Neuronal stem cell (in vitro differentiated cells): ENCODE data around the gene LCN9.
A peak's percentile ranks its signal among the peaks of the same experiment; 100 is the strongest.

Source experiments
- DNase-seq: peaks from one replicate; pipeline ENCODE4 v3.0.0-alpha.2; 2013; ENCODE audit warnings: low spot score
- H2AFZ ChIP-seq: one replicate; pipeline ENCODE4 v1.6.1; 2013; ENCODE audit warnings: mild to moderate bottlenecking, low read length, inconsistent platforms
- H2AK5ac ChIP-seq: 2 replicates; pipeline ENCODE4 v1.6.1; 2013; ENCODE audit warnings: low read depth, mild to moderate bottlenecking, inconsistent platforms, low read length, moderate library complexity, mixed read lengths
- H2BK120ac ChIP-seq: 2 replicates; pipeline ENCODE4 v1.6.1; 2013; ENCODE audit warnings: low read depth, mild to moderate bottlenecking, inconsistent platforms, low read length, moderate library complexity, mixed read lengths
- H2BK12ac ChIP-seq: one replicate; pipeline ENCODE4 v1.6.1; 2013; ENCODE audit warnings: low read length, inconsistent platforms
- H2BK15ac ChIP-seq: 2 replicates; pipeline ENCODE4 v1.6.1; 2013; ENCODE audit warnings: mild to moderate bottlenecking, low read length, inconsistent platforms, mixed read lengths
- H2BK5ac ChIP-seq: one replicate; pipeline ENCODE4 v1.6.1; 2013; ENCODE audit warnings: inconsistent platforms, mild to moderate bottlenecking, low read length, moderate library complexity
- H3K14ac ChIP-seq: one replicate; pipeline ENCODE4 v1.6.1; 2013; ENCODE audit warnings: low read length, inconsistent platforms
- H3K18ac ChIP-seq: 2 replicates; pipeline ENCODE4 v1.6.1; 2013; ENCODE audit warnings: low read length, inconsistent platforms
- H3K23ac ChIP-seq: 2 replicates; pipeline ENCODE4 v1.6.1; 2013; ENCODE audit warnings: low read depth, mild to moderate bottlenecking, mixed read lengths, low read length, inconsistent platforms; ENCODE audit not compliant: poor library complexity
- H3K27ac ChIP-seq: replicated peaks from 3 replicates; pipeline ENCODE4 v1.5.1; 2013; ENCODE audit warnings: low read length, inconsistent platforms
- H3K27me3 ChIP-seq, 3 experiments: 2 replicates each; pipeline ENCODE4 v1.6.1; 2013; ENCODE audit warnings: low read length in 3 of 3, mild to moderate bottlenecking in 2 of 3, inconsistent platforms in 1 of 3, low read depth in 1 of 3, mixed read lengths in 1 of 3, moderate library complexity in 1 of 3; ENCODE audit not compliant: control insufficient read depth in 3 of 3, insufficient read depth in 3 of 3
- H3K36me3 ChIP-seq, 2 donors: replicated peaks in 1 of 2; 2 replicates each; pipeline ENCODE4 v1.6.1; 2013; ENCODE audit warnings: low read length in 2 of 2; ENCODE audit not compliant: control insufficient read depth in 2 of 2, insufficient read depth in 2 of 2
- H3K4ac ChIP-seq: 2 replicates; pipeline ENCODE4 v1.6.1; 2013; ENCODE audit warnings: inconsistent platforms, mild to moderate bottlenecking, low read length, moderate library complexity
- H3K4me1 ChIP-seq, 2 donors: 1 replicate in 1 of 2; 2 replicates in 1 of 2; pipeline ENCODE4 v1.6.1; 2013; ENCODE audit warnings: low read length in 2 of 2, low read depth in 1 of 2; ENCODE audit not compliant: control insufficient read depth in 2 of 2, insufficient read depth in 1 of 2
- H3K4me2 ChIP-seq: one replicate; pipeline ENCODE4 v1.6.1; 2013; ENCODE audit warnings: mild to moderate bottlenecking, low read length, inconsistent platforms; ENCODE audit not compliant: insufficient read depth, poor library complexity, severe bottlenecking
- H3K4me3 ChIP-seq, 2 donors: 2 replicates each; pipeline ENCODE4 v1.5.1; 2013; ENCODE audit warnings: low read length in 2 of 2, mild to moderate bottlenecking in 2 of 2, inconsistent platforms in 1 of 2, moderate library complexity in 1 of 2
- H3K79me1 ChIP-seq: one replicate; pipeline ENCODE4 v1.6.1; 2013; ENCODE audit warnings: low read depth, mild to moderate bottlenecking, inconsistent platforms, low read length, moderate library complexity
- H3K9ac ChIP-seq: one replicate; pipeline ENCODE4 v1.6.1; 2013; ENCODE audit warnings: mild to moderate bottlenecking, low read depth, low read length, inconsistent platforms; ENCODE audit not compliant: poor library complexity
- H3K9me3 ChIP-seq, 2 donors: replicated peaks in 1 of 2; 2 replicates each; pipeline versions ENCODE3 to v1.6.1; 2013; ENCODE audit warnings: low read length in 2 of 2, mild to moderate bottlenecking in 2 of 2, inconsistent platforms in 1 of 2, low read depth in 1 of 2, mixed read lengths in 1 of 2, moderate library complexity in 1 of 2; ENCODE audit not compliant: control insufficient read depth in 2 of 2, insufficient read depth in 1 of 2
- H4K8ac ChIP-seq: one replicate; pipeline ENCODE4 v1.6.1; 2013; ENCODE audit warnings: low read depth, mild to moderate bottlenecking, inconsistent platforms, low read length, moderate library complexity
- H4K91ac ChIP-seq: one replicate; pipeline ENCODE4 v1.6.1; 2013; ENCODE audit warnings: low read length, low read depth, mild to moderate bottlenecking, inconsistent platforms; ENCODE audit not compliant: poor library complexity
- WGBS, 2 donors: extraction: QIAGEN DNeasy Blood & Tissue Kit; methylation state at CpG; one replicate each; pipeline ENCODE4 v1.1.7; 2013; ENCODE audit warnings: missing lambda C conversion rate in 2 of 2, mixed read lengths in 1 of 2; ENCODE audit not compliant: insufficient read length in 2 of 2, insufficient replicate concordance in 1 of 2; ENCODE audit errors: extremely low coverage in 2 of 2; 5-methylcytosine and 5-hydroxymethylcytosine counted together

LCN9 gene

GRCh38 chr9:135698767-135699166 is 35.7 kb downstream of the LCN9 start:
- H3K79me1 ChIP-seq = no peaks in the 10 kb centered on the region
- no peaks in the 10 kb centered on the region for H3K4me1 ChIP-seq
- H3K9ac ChIP-seq = no peak overlapping the region
- H2BK5ac ChIP-seq = no peak overlapping the region
- H3K9me3 ChIP-seq = no peaks in the 10 kb centered on the region
- H3K23ac ChIP-seq = no peak overlapping the region
- no peak overlapping the region for H2AK5ac ChIP-seq
- no CpG with 5 or more reads among the region's 19 CpGs for WGBS, 2 donors
- no peak overlapping the region for H4K91ac ChIP-seq
- no peak overlapping the region for H3K27ac ChIP-seq
- no peaks in the 10 kb centered on the region for H3K36me3 ChIP-seq
- DNase-seq = no peak
- H3K27me3 ChIP-seq = peaks cover 0 to 43% (median 11%) of the 10 kb centered on the region in 3 experiments
- H3K4ac ChIP-seq = no peak overlapping the region
- no peak overlapping the region for H2BK120ac ChIP-seq
- H3K4me2 ChIP-seq = no peak overlapping the region
- no peak overlapping the region for H2BK15ac ChIP-seq
- H2AFZ ChIP-seq = no peak overlapping the region
- no peak overlapping the region for H3K18ac ChIP-seq
- no peak overlapping the region for H4K8ac ChIP-seq
- H3K14ac ChIP-seq = no peak overlapping the region
- no peak overlapping the region for H3K4me3 ChIP-seq
- no peak overlapping the region for H2BK12ac ChIP-seq

- H3K79me1 ChIP-seq = no peaks in the 10 kb centered on the region
- H3K4ac ChIP-seq = no peak within 1 kb of the TSS
- no peak within 1 kb of the TSS for H2BK120ac ChIP-seq
- no peak within 1 kb of the TSS for H2BK12ac ChIP-seq
- no peak within 1 kb of the TSS for H4K8ac ChIP-seq
- H4K91ac ChIP-seq = no peak within 1 kb of the TSS
- no peak within 1 kb of the TSS for H3K9ac ChIP-seq
- H3K4me2 ChIP-seq = no peak within 1 kb of the TSS
- WGBS, 2 donors = no CpG with 5 or more reads among the region's 30 CpGs
- no peak within 1 kb of the TSS for H3K4me3 ChIP-seq
- peaks cover 0 to 43% (median 11%) of the 10 kb centered on the region in 3 experiments for H3K27me3 ChIP-seq
- no peak for DNase-seq
- H2AFZ ChIP-seq = no peak within 1 kb of the TSS
- H2BK15ac ChIP-seq = peak within 1 kb of the TSS; percentile 85
- no peaks in the 10 kb centered on the region for H3K4me1 ChIP-seq
- H3K36me3 ChIP-seq = no peaks in the 10 kb centered on the region
- peak within 1 kb of the TSS; percentile 97 for H2AK5ac ChIP-seq
- no peak within 1 kb of the TSS for H3K23ac ChIP-seq
- peak within 1 kb of the TSS; percentile 17 for H3K18ac ChIP-seq
- H3K27ac ChIP-seq = no peak within 1 kb of the TSS
- no peaks in the 10 kb centered on the region for H3K9me3 ChIP-seq
- no peak within 1 kb of the TSS for H3K14ac ChIP-seq
- peak within 1 kb of the TSS; percentile 66 for H2BK5ac ChIP-seq
Observed at GRCh38 chr9:135699440-135699839, 36.3 kb downstream of the LCN9 start, which contains the start of gene SOHLH1. Gene SOHLH1, minus strand, starts transcription at chr9:135699481. Its CDS starts 14 bp downstream, at chr9:135699467.

- Histone ChIP-seq H2AFZ (no peak overlapping the region), H3K79me1 (peaks cover 1% of the 10 kb centered on the region), H4K8ac (no peak overlapping the region), H3K4me3 (no peak overlapping the region), H2BK12ac (no peak overlapping the region), H3K4me1 (no peaks in the 10 kb centered on the region), H3K36me3 (no peaks in the 10 kb centered on the region), H2BK120ac (no peak overlapping the region), H4K91ac (no peak overlapping the region), H2BK5ac (peak overlapping the region; percentile 29), H2AK5ac (no peak overlapping the region), H3K9me3 (no peaks in the 10 kb centered on the region), H3K4me2 (no peak overlapping the region), H3K14ac (no peak overlapping the region), H2BK15ac (no peak overlapping the region), H3K9ac (no peak overlapping the region), H3K18ac (no peak overlapping the region), H3K4ac (no peak overlapping the region), H3K23ac (no peak overlapping the region), H3K27me3 (peaks cover 0 to 45% (median 11%) of the 10 kb centered on the region in 3 experiments), H3K27ac (no peak overlapping the region)
- WGBS, 2 donors = no CpG with 5 or more reads among the region's 15 CpGs
- no peak for DNase-seq
Observed at GRCh38 chr9:135700525-135700924, 37.4 kb downstream of the LCN9 start.

GRCh38 chr9:135701067-135701958 is 38.2 kb downstream of the LCN9 start:
- peak overlapping the region; percentile 76 for H3K18ac ChIP-seq

More at GRCh38 chr9:135701067-135701958, 38.2 kb downstream of the LCN9 start:
- no peaks in the 10 kb centered on the region for H3K4me1 ChIP-seq
- no peak overlapping the region for H3K4ac ChIP-seq
- no peak overlapping the region for H4K8ac ChIP-seq
- peak overlapping the region; percentile 56 for H3K14ac ChIP-seq
- no peaks in the 10 kb centered on the region for H3K36me3 ChIP-seq
- H3K4me2 ChIP-seq = peak overlapping the region; percentile 83
- DNase-seq = no peak
- H3K27me3 ChIP-seq = peaks cover 0 to 46% (median 11%) of the 10 kb centered on the region in 3 experiments
- no peak overlapping the region for H3K23ac ChIP-seq
- H4K91ac ChIP-seq = no peak overlapping the region
- H3K9ac ChIP-seq = no peak overlapping the region
- peaks cover 1% of the 10 kb centered on the region for H3K79me1 ChIP-seq
- H3K9me3 ChIP-seq = no peaks in the 10 kb centered on the region
- no peak overlapping the region for H2BK12ac ChIP-seq
- no CpG with 5 or more reads among the region's 40 CpGs for WGBS, 2 donors
- peak overlapping the region; percentile 15 for H2BK15ac ChIP-seq
- H2AK5ac ChIP-seq = peak overlapping the region; percentile 89
- H2BK120ac ChIP-seq = no peak overlapping the region
- H3K27ac ChIP-seq = no peak overlapping the region
- H2AFZ ChIP-seq = peak overlapping the region; percentile 82
- H3K4me3 ChIP-seq = peak overlapping the region in 1 of 2 donors; percentile 70
- H2BK5ac ChIP-seq = no peak overlapping the region
